Hypothalamus (tissue), 51 donors: ENCODE data around the gene H1-8.
"Not testable (repeated sequence)": the region's sequence is repeated elsewhere in the genome, so short reads cannot be mapped to it uniquely, and the experiment has no call there.

Experiments
- DNase-seq, 51 donors: peaks; one replicate each; lab custom pipeline; 2025; lab: John Stamatoyannopoulos, UW

H1-8 gene

GRCh38 chr3:129543156-129543790 lies at the start of gene H1-8:
H1-8 (plus strand) TSS chr3:129543175; CDS start chr3:129543219, 44 bp downstream.
- DNase-seq: no peak

GRCh38 chr3:129493206-129493605 lies 49.8 kb upstream of the H1-8 start:
- no peak for DNase-seq

GRCh38 chr3:129494499-129494898 lies 48.5 kb upstream of the H1-8 start:
- DNase-seq: not testable (repeated sequence)

GRCh38 chr3:129495006-129495639 lies 47.9 kb upstream of the H1-8 start:
- not testable (repeated sequence) for DNase-seq

- not testable (repeated sequence) for DNase-seq
Measured at GRCh38 chr3:129497876-129498275, 45.1 kb upstream of the H1-8 start.

- DNase-seq: not testable (repeated sequence)
Measured at GRCh38 chr3:129498603-129499488, 44.1 kb upstream of the H1-8 start.

- not testable (repeated sequence) for DNase-seq
Measured at GRCh38 chr3:129499604-129500333, 43.2 kb upstream of the H1-8 start.

GRCh38 chr3:129500334-129500658 lies 42.7 kb upstream of the H1-8 start:
- no peak for DNase-seq

- no peak for DNase-seq
Measured at GRCh38 chr3:129501630-129502029, 41.3 kb upstream of the H1-8 start.

GRCh38 chr3:129502641-129503408 lies 40.1 kb upstream of the H1-8 start:
- DNase-seq: peak in 1 of 51 donors; percentile 36

- DNase-seq: peak in 1 of 51 donors; percentile 53
Measured at GRCh38 chr3:129503471-129504291, 39.3 kb upstream of the H1-8 start.

- no peak for DNase-seq
Measured at GRCh38 chr3:129504471-129505100, 38.4 kb upstream of the H1-8 start.

GRCh38 chr3:129505341-129505740 lies 37.6 kb upstream of the H1-8 start:
- no peak for DNase-seq

GRCh38 chr3:129506231-129506742 lies 36.7 kb upstream of the H1-8 start:
- no peak for DNase-seq

- peak in 39 of 51 donors; percentile 7 to 77 (median 39) for DNase-seq
Measured at GRCh38 chr3:129507181-129507831, 35.7 kb upstream of the H1-8 start.

GRCh38 chr3:129512595-129512994 lies 30.4 kb upstream of the H1-8 start:
- no peak for DNase-seq

GRCh38 chr3:129513705-129514104 lies 29.3 kb upstream of the H1-8 start:
- DNase-seq: no peak

GRCh38 chr3:129514110-129514509 lies 28.9 kb upstream of the H1-8 start:
- peak in 1 of 51 donors; percentile 6 for DNase-seq
